Body of pancreas (tissue), 4 donors: Measurements from ENCODE around the gene STX18. TPM values are rescaled to one million over a fixed set of nuclear protein-coding genes. Genes with fewer than 3 reads are reported as not detected.

Experiments
- ATAC-seq: fragments of 150-250 bp; one replicate; pipeline ENCODE4 v1.9.1; 2016
- DNase-seq, 4 donors: peaks; one replicate each; pipeline ENCODE4 v3.0.0-alpha.2; 2019
- H3K27ac ChIP-seq, 4 donors: fragments of 200-600 bp; sonication (generic); 1 replicate in 3 of 4; 2 replicates in 1 of 4; pipeline versions ENCODE4 v1.5.1 to v1.6.1; 2016 to 2019; ENCODE audit warnings: mild to moderate bottlenecking in 1 of 4, mixed read lengths in 1 of 4, moderate library complexity in 1 of 4
- H3K27me3 ChIP-seq, 2 donors: fragments of 200-600 bp; sonication (generic); one replicate each; pipeline ENCODE4 v1.6.0; 2016; ENCODE audit warnings: mild to moderate bottlenecking in 1 of 2
- H3K36me3 ChIP-seq, 2 donors: fragments of 200-600 bp; sonication (generic); replicated peaks in 1 of 2; 2 replicates each; pipeline ENCODE4 v1.5.1; 2016; ENCODE audit warnings: low read depth in 2 of 2; ENCODE audit not compliant: insufficient read depth in 1 of 2
- H3K4me1 ChIP-seq: fragments of 200-600 bp; sonication (generic); one replicate; pipeline ENCODE4 v1.6.0; 2016
- H3K4me3 ChIP-seq, 2 donors: fragments of 200-600 bp; sonication (generic); 1 replicate in 1 of 2; 2 replicates in 1 of 2; pipeline ENCODE4 v1.5.1; 2016 to 2019
- H3K9me3 ChIP-seq, 3 donors: fragments of 200-600 bp; sonication (generic); 1 replicate in 2 of 3; 2 replicates in 1 of 3; pipeline ENCODE4 v1.5.1; 2016
- POLR2A ChIP-seq, 3 donors: fragments of 450-650 bp; IDR thresholded peaks; one replicate each; pipeline ENCODE4 v1.6.1; 2016; ENCODE audit warnings: antibody characterized with exemption in 3 of 3, mild to moderate bottlenecking in 2 of 3
- WGBS, 2 donors: methylation state at CpG; one replicate each; pipeline ENCODE4 v1.1.5; 2017; 5-methylcytosine and 5-hydroxymethylcytosine counted together
- intact Hi-C: fragments of 100-400 bp; cut with DNase I; formaldehyde crosslinking; loops from one replicate; pipeline ENCODE4 v1.15.1; 2023
- total RNA-seq, 2 donors: library from RNA; depleted of rRNA; stranded (reverse); fragments of >200 nt; gene quantifications; one replicate each; pipeline ENCODE4 v1.1.0, GENCODE V29; 2016
- TF ChIP-seq, protein P1 (sequence below), 7 experiments: fragments of 450-650 bp in 4 of 7; fragments of 200-600 bp in 3 of 7; sonication (generic) in 3 of 7; IDR thresholded peaks; one replicate each; pipeline ENCODE4 v1.5.1; 2016 to 2019; ENCODE audit warnings: antibody characterized with exemption in 7 of 7

STX18 gene
- total RNA-seq, 2 donors from 2014 or later = 13.5 to 53.4 TPM

DNA sequence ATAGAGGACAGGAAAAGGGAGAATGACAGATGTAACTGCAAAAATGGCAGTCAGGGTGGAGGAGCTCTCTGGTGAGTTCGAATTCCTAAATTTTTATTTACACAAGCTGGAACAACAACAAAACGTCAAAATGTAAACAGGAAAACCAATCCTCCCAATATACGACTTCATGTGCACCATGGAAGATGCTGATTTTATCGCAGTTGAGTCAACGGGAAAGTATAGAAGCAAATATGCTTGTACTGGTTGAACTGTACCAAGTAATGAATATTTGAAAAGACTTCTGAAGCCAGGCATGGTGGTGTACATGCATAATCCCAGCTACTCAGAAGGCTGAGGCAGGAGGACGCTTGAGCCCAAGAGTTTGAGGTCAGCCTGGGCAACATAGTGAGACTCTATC is 15.4 kb downstream of the STX18 start:
- H3K27ac ChIP-seq = no peak overlapping the region
- TF ChIP-seq, protein P1, sequence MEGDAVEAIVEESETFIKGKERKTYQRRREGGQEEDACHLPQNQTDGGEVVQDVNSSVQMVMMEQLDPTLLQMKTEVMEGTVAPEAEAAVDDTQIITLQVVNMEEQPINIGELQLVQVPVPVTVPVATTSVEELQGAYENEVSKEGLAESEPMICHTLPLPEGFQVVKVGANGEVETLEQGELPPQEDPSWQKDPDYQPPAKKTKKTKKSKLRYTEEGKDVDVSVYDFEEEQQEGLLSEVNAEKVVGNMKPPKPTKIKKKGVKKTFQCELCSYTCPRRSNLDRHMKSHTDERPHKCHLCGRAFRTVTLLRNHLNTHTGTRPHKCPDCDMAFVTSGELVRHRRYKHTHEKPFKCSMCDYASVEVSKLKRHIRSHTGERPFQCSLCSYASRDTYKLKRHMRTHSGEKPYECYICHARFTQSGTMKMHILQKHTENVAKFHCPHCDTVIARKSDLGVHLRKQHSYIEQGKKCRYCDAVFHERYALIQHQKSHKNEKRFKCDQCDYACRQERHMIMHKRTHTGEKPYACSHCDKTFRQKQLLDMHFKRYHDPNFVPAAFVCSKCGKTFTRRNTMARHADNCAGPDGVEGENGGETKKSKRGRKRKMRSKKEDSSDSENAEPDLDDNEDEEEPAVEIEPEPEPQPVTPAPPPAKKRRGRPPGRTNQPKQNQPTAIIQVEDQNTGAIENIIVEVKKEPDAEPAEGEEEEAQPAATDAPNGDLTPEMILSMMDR (IDR thresholded peaks at IDR 0.05) = no peak
- no peak for TF ChIP-seq POLR2A (IDR thresholded peaks at IDR 0.05)
- ATAC-seq = no peak
- no peak for DNase-seq
- no peaks in the 10 kb centered on the region for H3K4me1 ChIP-seq
- H3K27me3 ChIP-seq = no peaks in the 10 kb centered on the region
- intact Hi-C loops = no loop called here
- H3K36me3 ChIP-seq = no peaks in the 10 kb centered on the region
- WGBS, 2 donors = 83 to 86% methylated on average over 6 of the region's 6 CpGs
- H3K4me3 ChIP-seq = no peak overlapping the region
- no peaks in the 10 kb centered on the region for H3K9me3 ChIP-seq

DNA sequence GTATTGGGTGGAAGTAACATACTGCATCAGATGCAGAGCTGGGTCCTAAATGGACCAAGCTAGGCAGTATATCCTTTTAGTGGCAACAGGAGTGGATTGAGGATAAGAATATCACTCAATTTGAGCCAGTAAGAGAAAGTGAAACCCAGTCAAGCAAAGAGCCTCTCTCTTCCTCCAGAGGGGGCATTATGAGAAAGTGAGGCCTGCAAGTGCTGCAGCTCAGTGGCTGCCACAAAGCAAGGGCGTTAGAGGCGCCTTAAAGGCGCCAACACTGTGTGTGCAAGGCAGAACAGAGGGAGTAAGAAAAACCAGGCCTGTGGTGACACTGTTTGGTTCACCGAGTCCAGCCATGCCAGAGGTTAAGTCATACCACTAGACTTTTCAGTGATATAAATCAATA is 17.5 kb downstream of the STX18 start:
- peak; percentile 56 for ATAC-seq
- WGBS, 2 donors = 86 to 88% methylated on average over 4 of the region's 4 CpGs
- intact Hi-C loops = no loop called here

DNA sequence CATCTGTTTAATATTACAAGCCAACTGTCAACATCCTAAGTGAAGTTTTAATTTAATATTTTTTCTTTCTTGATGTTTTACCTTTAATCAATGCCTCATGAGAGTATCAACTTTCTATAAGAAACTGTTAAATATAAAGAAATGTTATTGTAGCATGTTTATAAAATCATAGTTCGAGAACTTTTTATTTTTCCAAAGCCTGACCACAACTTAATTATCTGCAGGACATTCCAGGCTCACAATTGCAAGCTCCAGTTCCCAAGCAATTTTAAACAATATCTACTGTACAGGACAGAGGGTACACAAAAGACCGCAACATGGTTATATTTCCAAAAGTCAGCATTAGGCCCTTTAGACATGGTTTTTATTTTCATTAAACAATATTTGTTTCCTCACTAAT is 20.1 kb downstream of the STX18 start:
- DNase-seq (no peak), ATAC-seq (no peak)
- no peaks in the 10 kb centered on the region for H3K27me3 ChIP-seq
- H3K9me3 ChIP-seq = no peaks in the 10 kb centered on the region
- H3K27ac ChIP-seq = no peak overlapping the region
- H3K4me1 ChIP-seq = no peaks in the 10 kb centered on the region
- no peaks in the 10 kb centered on the region for H3K36me3 ChIP-seq
- WGBS, 2 donors = 82 to 89% methylated on average over 2 of the region's 2 CpGs
- TF ChIP-seq POLR2A (IDR thresholded peaks at IDR 0.05) = no peak
- no peak overlapping the region for H3K4me3 ChIP-seq
- intact Hi-C loops = no loop called here

More for the DNA sequence above, 17.5 kb downstream of the STX18 start:
- H3K36me3 ChIP-seq = no peaks in the 10 kb centered on the region
- H3K9me3 ChIP-seq = no peaks in the 10 kb centered on the region
- no peaks in the 10 kb centered on the region for H3K27me3 ChIP-seq
- no peak overlapping the region for H3K27ac ChIP-seq
- TF ChIP-seq, protein P1 (IDR thresholded peaks at IDR 0.05) = peak in 1 of 7 experiments; percentile 8
- no peak for TF ChIP-seq POLR2A (IDR thresholded peaks at IDR 0.05)
- H3K4me1 ChIP-seq = no peaks in the 10 kb centered on the region
- no peak overlapping the region for H3K4me3 ChIP-seq
- peak in 1 of 4 donors; percentile 8 for DNase-seq

DNA sequence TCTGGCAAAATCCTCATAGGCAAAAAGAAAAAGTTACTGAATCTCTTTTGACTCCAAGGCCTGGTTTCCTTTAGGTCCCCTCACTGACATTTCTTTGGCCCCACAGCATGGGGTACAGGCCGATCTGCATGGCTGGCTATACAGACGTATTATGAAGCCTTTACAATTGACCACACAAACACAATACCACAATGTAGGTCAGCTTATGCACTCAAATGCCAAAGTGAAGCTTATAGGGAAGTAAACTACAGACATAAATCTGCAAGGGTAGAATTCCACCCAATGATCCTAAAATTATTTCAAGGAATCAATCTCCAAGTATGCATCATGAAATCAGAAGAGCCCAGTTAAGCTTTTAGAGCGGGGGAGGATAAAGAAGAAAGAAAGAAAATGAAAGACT is 20.7 kb downstream of the STX18 start:
- Histone ChIP-seq H3K4me3 (no peak overlapping the region), H3K4me1 (no peaks in the 10 kb centered on the region), H3K27me3 (no peaks in the 10 kb centered on the region), H3K27ac (no peak overlapping the region), H3K9me3 (no peaks in the 10 kb centered on the region), H3K36me3 (no peaks in the 10 kb centered on the region)
- intact Hi-C loops = no loop called here
- DNase-seq (no peak), ATAC-seq (no peak)
- TF ChIP-seq, protein P1 (IDR thresholded peaks at IDR 0.05) = no peak
- WGBS, 2 donors = 91 to 95% methylated on average over 3 of the region's 3 CpGs

DNA sequence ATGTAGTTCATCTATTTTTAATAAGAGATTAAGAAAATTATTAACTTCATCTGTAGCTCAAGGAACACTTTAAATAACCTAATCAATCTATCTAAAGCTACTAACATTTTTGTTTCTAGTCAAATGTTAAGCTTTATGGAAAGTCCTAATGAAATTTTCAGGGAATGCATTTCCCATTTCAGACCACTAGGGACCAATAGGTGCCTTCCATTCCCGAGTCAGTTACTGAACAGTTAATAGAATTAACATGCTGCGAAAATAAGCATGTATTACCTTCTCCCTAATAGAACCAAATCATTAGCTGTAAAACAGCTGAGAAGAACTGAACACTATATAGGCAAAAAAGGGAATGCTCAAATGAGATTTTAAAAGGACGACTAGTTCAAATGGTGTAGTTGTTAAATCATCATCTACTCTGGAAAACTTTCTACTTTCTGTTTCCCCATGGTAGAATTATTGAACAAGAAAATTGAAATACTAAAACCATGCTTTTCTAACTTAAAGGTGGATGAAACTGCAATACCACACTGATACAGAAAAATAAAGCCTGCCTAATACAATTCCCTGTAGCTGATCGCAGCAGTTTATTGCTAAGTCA is 22.5 kb downstream of the STX18 start:
- intact Hi-C loops = no loop called here
- no peaks in the 10 kb centered on the region for H3K36me3 ChIP-seq
- ATAC-seq = no peak
- peaks cover 5% of the 10 kb centered on the region for H3K4me1 ChIP-seq
- H3K9me3 ChIP-seq = no peaks in the 10 kb centered on the region
- H3K4me3 ChIP-seq = no peak overlapping the region
- no peak overlapping the region for H3K27ac ChIP-seq
- 73% methylated on average over 4 of the region's 4 CpGs for WGBS, 2 donors
- TF ChIP-seq POLR2A (IDR thresholded peaks at IDR 0.05) = no peak
- TF ChIP-seq, protein P1 (IDR thresholded peaks at IDR 0.05) = peak in 6 of 7 experiments; percentile 9 to 47 (median 36)
- no peaks in the 10 kb centered on the region for H3K27me3 ChIP-seq
- DNase-seq = no peak
